ENCODE results near the gene C1orf87.

The C1orf87 gene

GRCh38 chr1:60073605-60074278 lies at the start of gene C1orf87:
TSS of gene C1orf87 (minus strand) at chr1:60073770. CDS start at chr1:60072643, 1,127 bp downstream.
- DNase-seq (ENCODE audit: low spot score), result peak; percentile 19

GRCh38 chr1:60118085-60118484 lies 44.5 kb upstream of the C1orf87 start:
- DNase-seq (ENCODE audit: low spot score), result no peak

GRCh38 chr1:60114745-60115318 lies 41.3 kb upstream of the C1orf87 start:
- DNase-seq (ENCODE audit: low spot score), result no peak

- DNase-seq (ENCODE audit: low spot score), result no peak
Measured at GRCh38 chr1:60113596-60113995, 40.0 kb upstream of the C1orf87 start.

GRCh38 chr1:60113028-60113427 lies 39.5 kb upstream of the C1orf87 start:
- no peak for DNase-seq (ENCODE audit: low spot score)

GRCh38 chr1:60111716-60112115 lies 38.1 kb upstream of the C1orf87 start:
- no peak for DNase-seq (ENCODE audit: low spot score)

- no peak for DNase-seq (ENCODE audit: low spot score)
Measured at GRCh38 chr1:60111118-60111517, 37.5 kb upstream of the C1orf87 start.

GRCh38 chr1:60108196-60108595 lies 34.6 kb upstream of the C1orf87 start:
- DNase-seq (ENCODE audit: low spot score), result no peak

- DNase-seq (ENCODE audit: low spot score), result no peak
Measured at GRCh38 chr1:60103186-60103585, 29.6 kb upstream of the C1orf87 start.

GRCh38 chr1:60102267-60103061 lies 28.9 kb upstream of the C1orf87 start:
- DNase-seq (ENCODE audit: low spot score), result no peak

GRCh38 chr1:60101516-60101915 lies 27.9 kb upstream of the C1orf87 start:
- DNase-seq (ENCODE audit: low spot score), result no peak

GRCh38 chr1:60091195-60091715 lies 17.7 kb upstream of the C1orf87 start:
- no peak for DNase-seq (ENCODE audit: low spot score)

- DNase-seq (ENCODE audit: low spot score), result no peak
Measured at GRCh38 chr1:60090655-60091054, 17.1 kb upstream of the C1orf87 start.

- DNase-seq (ENCODE audit: low spot score), result no peak
Measured at GRCh38 chr1:60088620-60089155, 15.1 kb upstream of the C1orf87 start.

GRCh38 chr1:60087681-60088080 lies 14.1 kb upstream of the C1orf87 start:
- DNase-seq (ENCODE audit: low spot score), result no peak

- no peak for DNase-seq (ENCODE audit: low spot score)
Measured at GRCh38 chr1:60078182-60078581, 4.6 kb upstream of the C1orf87 start.

- no peak for DNase-seq (ENCODE audit: low spot score)
Measured at GRCh38 chr1:60071296-60071695, 2.3 kb downstream of the C1orf87 start.

- no peak for DNase-seq (ENCODE audit: low spot score)
Measured at GRCh38 chr1:60069691-60070090, 3.9 kb downstream of the C1orf87 start.

- no peak for DNase-seq (ENCODE audit: low spot score)
Measured at GRCh38 chr1:60068393-60069045, 5.1 kb downstream of the C1orf87 start.

- no peak for DNase-seq (ENCODE audit: low spot score)
Measured at GRCh38 chr1:60066001-60066400, 7.6 kb downstream of the C1orf87 start.

- no peak for DNase-seq (ENCODE audit: low spot score)
Measured at GRCh38 chr1:60065199-60065598, 8.4 kb downstream of the C1orf87 start.

- no peak for DNase-seq (ENCODE audit: low spot score)
Measured at GRCh38 chr1:60063561-60063960, 10.0 kb downstream of the C1orf87 start.

Measured in D341Med (cell line).